Gastroesophageal sphincter (tissue), 3 donors: Measurements from ENCODE around the gene EML2.

Experiments
- CTCF ChIP-seq, 4 experiments: fragments of 200-600 bp in 2 of 4; fragments of 450-650 bp in 2 of 4; sonication (generic) in 1 of 4; IDR thresholded peaks; one replicate each; pipeline ENCODE4 v1.5.1; 2017 to 2019; ENCODE audit warnings: antibody characterized with exemption in 4 of 4, mild to moderate bottlenecking in 2 of 4, moderate library complexity in 2 of 4
- POLR2A ChIP-seq, 2 donors: fragments of 450-650 bp; IDR thresholded peaks; one replicate each; pipeline ENCODE4 v1.6.1; 2017; ENCODE audit warnings: antibody characterized with exemption in 2 of 2, mild to moderate bottlenecking in 2 of 2, moderate library complexity in 1 of 2

DNA sequence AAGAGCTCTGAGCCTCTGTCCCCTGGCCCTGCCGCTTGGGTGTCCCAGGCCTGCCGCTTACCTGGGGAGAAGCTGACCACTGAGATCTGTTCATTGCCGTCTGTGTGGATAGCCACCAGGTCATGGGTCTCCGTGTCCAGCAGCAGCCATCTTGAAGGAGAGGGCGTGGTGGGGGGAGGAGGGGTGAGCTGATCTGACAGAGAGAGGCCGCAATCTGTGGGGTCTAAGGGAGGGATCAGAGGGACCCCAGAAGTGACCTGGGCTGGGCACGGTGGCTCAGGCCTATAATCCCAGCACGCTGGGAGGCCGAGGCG is 22.5 kb downstream of the EML2 start:
- TF ChIP-seq POLR2A (IDR thresholded peaks at IDR 0.05): no peak
- TF ChIP-seq CTCF (IDR thresholded peaks at IDR 0.05): no peak
